HepG2 (cell line): ENCODE results near the gene TTF2. TPM values are rescaled to one million over a fixed set of nuclear protein-coding genes. Genes with fewer than 3 reads are reported as not detected.

Experiments used
- JDP2 ChIP-seq: sonication (generic); formaldehyde crosslinking; IDR thresholded peaks from 2 replicates; pipeline ENCODE4 v1.8.1; 2022; ENCODE audit warnings: missing genetic modification reagents, borderline replicate concordance
- MAFF ChIP-seq: IDR thresholded peaks from 2 replicates; pipeline ENCODE4 v1.6.1; 2011; ENCODE audit warnings: low read depth, low read length, improper control_type of control experiment
- MED13 ChIP-seq: sonication (generic); formaldehyde crosslinking; IDR thresholded peaks from 2 replicates; pipeline ENCODE4 v1.5.0; 2020; ENCODE audit warnings: missing genetic modification reagents
- MXD4 ChIP-seq: IDR thresholded peaks from 2 replicates; pipeline ENCODE4 v1.6.1; 2016; ENCODE audit warnings: mild to moderate bottlenecking, missing biosample characterization, missing genetic modification reagents
- POLR2AphosphoS2 ChIP-seq: IDR thresholded peaks from 2 replicates; pipeline ENCODE4 v1.6.1; 2011; ENCODE audit warnings: low read depth, low read length, improper control_type of control experiment
- RFX5 ChIP-seq: IDR thresholded peaks from 2 replicates; pipeline ENCODE4 v1.6.1; 2011; ENCODE audit warnings: low read depth, low read length, improper control_type of control experiment
- SP1 ChIP-seq, 2 experiments: fragments of 450-650 bp in 1 of 2; sonication (generic) in 1 of 2; formaldehyde crosslinking in 1 of 2; IDR thresholded peaks; 2 replicates each; pipeline versions ENCODE4 v1.4.0 to v1.6.1; 2016 to 2020; ENCODE audit warnings: missing genetic modification reagents in 1 of 2
- THAP7 ChIP-seq: sonication (generic); formaldehyde crosslinking; IDR thresholded peaks from 2 replicates; pipeline ENCODE4 v1.8.1; 2023; ENCODE audit warnings: mild to moderate bottlenecking, missing genetic modification reagents
- TIGD3 ChIP-seq: sonication (generic); formaldehyde crosslinking; IDR thresholded peaks from 2 replicates; pipeline ENCODE4 v1.5.1; 2020; ENCODE audit warnings: mild to moderate bottlenecking, missing genetic modification reagents, borderline replicate concordance
- ZBED4 ChIP-seq: sonication (generic); formaldehyde crosslinking; IDR thresholded peaks from 2 replicates; pipeline ENCODE4 v1.4.0; 2020; ENCODE audit warnings: missing genetic modification reagents, borderline replicate concordance
- ZIK1 ChIP-seq: sonication (generic); formaldehyde crosslinking; IDR thresholded peaks from 2 replicates; pipeline ENCODE4 v1.5.0; 2020; ENCODE audit warnings: mild to moderate bottlenecking, low read depth, missing genetic modification reagents, borderline replicate concordance
- ZNF253 ChIP-seq: sonication (generic); formaldehyde crosslinking; IDR thresholded peaks from 2 replicates; pipeline ENCODE4 v1.8.0; 2022; ENCODE audit warnings: mild to moderate bottlenecking, missing genetic modification reagents, borderline replicate concordance
- ZNF318 ChIP-seq: sonication (generic); formaldehyde crosslinking; IDR thresholded peaks from 2 replicates; pipeline ENCODE4 v1.4.0; 2020; ENCODE audit warnings: mild to moderate bottlenecking, missing genetic modification reagents
- ZNF501 ChIP-seq: sonication (generic); formaldehyde crosslinking; IDR thresholded peaks from 2 replicates; pipeline ENCODE4 v1.5.1; 2020; ENCODE audit warnings: mild to moderate bottlenecking, moderate library complexity, missing genetic modification reagents
- polyA plus RNA-seq, 8 experiments: library from polyadenylated mRNA; depleted of rRNA in 3 of 8; stranded (reverse) in 7 of 8; unstranded in 1 of 8; fragments of >200 nt; fragmentation: Illumina TruSeq in 4 of 8; extraction: Trizol in 4 of 8; gene quantifications; 2 replicates each; pipeline versions ENCODE4 v1.2.1 to v1.2.3, GENCODE V29; 2011 to 2016; ENCODE audit warnings: low read depth in 4 of 8, missing spikeins in 1 of 8, mixed read lengths in 1 of 8; ENCODE audit not compliant: insufficient read depth in 1 of 8
- total RNA-seq, 5 experiments: library from RNA; depleted of rRNA; stranded (reverse); fragments of >200 nt; fragmentation: Illumina TruSeq; extraction: Trizol; gene quantifications; 2 replicates each; pipeline ENCODE4 v1.2.3, GENCODE V29; 2016; ENCODE audit warnings: low read depth in 1 of 5

Gene TTF2
- total and polyA plus RNA-seq, 2 of the 13 experiments (the other 11 are each of a cell fraction or from before 2014, with no cell fraction given) = 12.8 to 48.9 TPM

GRCh38 chr1:117059678-117060440 is at the start of gene TTF2 (continued):
- no peak for TF ChIP-seq TIGD3 (CRISPR knock-in tag)
- TF ChIP-seq MED13 (CRISPR knock-in tag) = no peak
- TF ChIP-seq MAFF = no peak
- no peak for TF ChIP-seq MXD4 (CRISPR knock-in tag)
- no peak for TF ChIP-seq RFX5
- TF ChIP-seq THAP7 (CRISPR knock-in tag) = no peak
- no peak for TF ChIP-seq POLR2AphosphoS2
- peak; percentile 35; the same call in 1 of the 2 replicates for TF ChIP-seq ZNF501 (CRISPR knock-in tag)
- TF ChIP-seq ZIK1 (CRISPR knock-in tag) = no peak
- no peak for TF ChIP-seq ZBED4 (CRISPR knock-in tag)
- TF ChIP-seq ZNF253 = peak; percentile 64; the same call in 1 of the 2 replicates
- TF ChIP-seq JDP2 (CRISPR knock-in tag) = no peak; the same call in 1 of the 2 replicates
- no peak for TF ChIP-seq ZNF318
- TF ChIP-seq SP1 (IDR thresholded peaks at IDR 0.05) = 0 out of 2 replicates have a peak, but pooled peaks have one; percentile 52
- TF ChIP-seq SP1 (CRISPR knock-in tag; IDR thresholded peaks at IDR 0.05) = peak; percentile 63; the same call in 1 of the 2 replicates
